ENCODE data around the gene TMEM167B. TPM values are rescaled to one million over a fixed set of nuclear protein-coding genes. Genes with fewer than 3 reads are reported as not detected.

TMEM167B gene
- total RNA-seq, 2 experiments from 2014 or later: 29.0 to 29.1 TPM

DNA sequence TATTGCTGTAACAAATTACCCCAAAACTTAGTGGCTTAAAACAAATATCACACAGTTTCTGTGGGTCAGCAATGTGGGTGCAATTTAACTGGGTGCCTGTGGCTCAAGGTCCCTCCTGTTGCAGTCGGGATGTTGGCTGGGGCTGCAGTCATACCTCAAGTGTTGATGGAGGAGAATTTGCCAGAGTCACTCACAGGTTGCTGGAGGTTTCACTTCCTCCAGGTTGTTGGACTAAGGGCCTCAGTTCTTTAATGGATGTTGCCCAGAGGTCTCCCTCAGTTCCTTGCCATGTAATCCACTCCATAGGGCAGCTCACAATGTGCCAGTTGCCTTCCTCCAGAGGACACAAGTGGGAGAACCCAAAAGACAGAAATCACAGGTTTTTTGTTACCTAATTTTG, 12.2 kb upstream of the TMEM167B start:
- POLR2A ChIA-PET: no interaction called here
- CTCF ChIA-PET: interaction anchor here (0.7 kb wide), 1 partner anchor 400 kb away, joined by 3 read pairs; no protein-coding TSS in a partner anchor

DNA sequence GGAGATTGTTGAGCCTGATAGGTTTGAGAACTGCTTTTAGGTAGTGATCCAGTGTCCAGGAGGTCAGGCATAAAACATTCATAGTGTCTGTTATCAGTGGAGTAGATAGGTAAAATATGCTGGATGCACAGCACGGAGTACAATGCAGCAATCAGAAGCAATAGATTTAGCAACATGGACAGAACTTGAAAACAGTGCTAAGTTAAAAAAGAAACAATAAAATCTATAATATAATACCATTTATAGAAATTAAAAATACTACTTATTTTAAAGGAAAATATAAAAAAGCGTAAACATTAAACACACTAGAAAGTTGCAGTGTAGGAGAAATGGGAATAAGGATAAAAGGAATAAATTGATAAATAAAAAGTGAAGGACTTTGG, 11.3 kb upstream of the TMEM167B start:
- ChIA-PET CTCF (no interaction called here), POLR2A (no interaction called here)

DNA sequence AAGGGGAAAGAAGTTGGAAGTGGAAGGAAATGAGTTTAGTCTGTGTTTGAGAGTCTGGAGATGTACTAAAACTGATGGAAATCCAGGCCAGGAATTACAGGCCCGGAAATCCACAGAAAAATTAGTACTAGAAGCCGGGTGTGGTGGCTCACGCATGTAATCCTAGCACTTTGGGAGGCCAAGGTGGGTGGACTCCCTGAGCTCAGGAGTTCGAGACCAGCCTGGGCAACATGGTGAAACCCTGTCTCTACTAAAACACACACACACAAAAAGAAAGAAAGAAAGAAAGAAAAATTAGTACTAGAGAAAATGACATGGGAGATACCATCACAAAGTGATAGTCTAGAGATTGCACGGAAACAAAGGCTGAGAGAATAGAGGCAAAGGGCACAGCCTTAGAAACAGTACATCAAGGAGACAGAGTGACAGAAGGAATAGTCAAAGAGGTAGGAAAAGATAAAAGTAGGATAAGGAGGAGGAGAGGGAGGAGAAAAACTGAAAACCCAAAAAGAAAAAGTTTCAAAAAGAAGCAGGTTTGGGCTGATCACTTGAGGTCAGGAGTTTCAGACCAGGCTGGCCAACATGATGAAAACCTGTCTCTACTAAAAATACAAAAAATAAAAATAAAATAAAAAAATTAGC, 10.0 kb upstream of the TMEM167B start:
- ChIA-PET POLR2A (no interaction called here), CTCF (no interaction called here)

DNA sequence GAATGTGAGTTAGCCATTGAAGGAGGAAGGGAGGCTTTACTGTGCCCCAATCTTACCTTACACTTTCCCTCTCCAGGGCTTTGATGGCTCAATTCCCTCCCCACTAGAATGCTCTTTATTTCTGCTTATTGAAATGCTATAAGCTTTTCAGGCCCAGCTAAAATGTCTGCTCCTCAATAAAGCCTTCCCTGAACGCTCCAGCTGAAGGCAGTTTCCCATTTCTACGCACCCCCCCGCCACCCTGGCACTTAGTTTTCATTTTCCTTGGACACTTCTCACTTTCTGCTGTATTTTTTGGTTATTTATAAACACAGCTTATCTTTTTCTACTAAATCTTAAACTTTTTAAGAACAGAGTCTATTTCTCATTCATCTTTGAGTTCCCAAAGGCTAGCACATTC, 7.1 kb upstream of the TMEM167B start:
- ChIA-PET POLR2A (no interaction called here), CTCF (interaction anchor here (2.4 kb wide), 1 partner anchor 16 kb away, joined by 11 read pairs; no protein-coding TSS in a partner anchor)

DNA sequence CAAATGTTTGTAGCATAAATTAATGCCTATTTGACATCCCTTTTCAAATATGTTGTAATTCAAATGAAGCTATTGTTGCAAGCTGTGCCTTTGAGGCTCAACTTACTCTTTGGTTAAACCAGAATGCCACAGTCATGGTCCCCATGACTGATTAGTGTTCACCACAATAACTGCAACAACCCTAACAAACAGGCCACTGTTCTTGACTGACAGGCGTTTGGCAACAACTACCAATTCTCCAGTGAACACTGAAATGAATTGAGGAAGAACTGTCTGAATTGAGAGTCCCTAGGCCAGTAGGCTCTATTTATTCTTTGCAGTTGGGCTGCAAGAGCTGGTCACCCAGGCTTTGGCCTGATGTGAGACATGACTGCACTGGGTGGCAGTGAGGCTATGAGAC, 6.6 kb upstream of the TMEM167B start:
- ChIA-PET POLR2A (no interaction called here), CTCF (interaction anchor here (2.4 kb wide), 1 partner anchor 16 kb away, joined by 11 read pairs; no protein-coding TSS in a partner anchor)

DNA sequence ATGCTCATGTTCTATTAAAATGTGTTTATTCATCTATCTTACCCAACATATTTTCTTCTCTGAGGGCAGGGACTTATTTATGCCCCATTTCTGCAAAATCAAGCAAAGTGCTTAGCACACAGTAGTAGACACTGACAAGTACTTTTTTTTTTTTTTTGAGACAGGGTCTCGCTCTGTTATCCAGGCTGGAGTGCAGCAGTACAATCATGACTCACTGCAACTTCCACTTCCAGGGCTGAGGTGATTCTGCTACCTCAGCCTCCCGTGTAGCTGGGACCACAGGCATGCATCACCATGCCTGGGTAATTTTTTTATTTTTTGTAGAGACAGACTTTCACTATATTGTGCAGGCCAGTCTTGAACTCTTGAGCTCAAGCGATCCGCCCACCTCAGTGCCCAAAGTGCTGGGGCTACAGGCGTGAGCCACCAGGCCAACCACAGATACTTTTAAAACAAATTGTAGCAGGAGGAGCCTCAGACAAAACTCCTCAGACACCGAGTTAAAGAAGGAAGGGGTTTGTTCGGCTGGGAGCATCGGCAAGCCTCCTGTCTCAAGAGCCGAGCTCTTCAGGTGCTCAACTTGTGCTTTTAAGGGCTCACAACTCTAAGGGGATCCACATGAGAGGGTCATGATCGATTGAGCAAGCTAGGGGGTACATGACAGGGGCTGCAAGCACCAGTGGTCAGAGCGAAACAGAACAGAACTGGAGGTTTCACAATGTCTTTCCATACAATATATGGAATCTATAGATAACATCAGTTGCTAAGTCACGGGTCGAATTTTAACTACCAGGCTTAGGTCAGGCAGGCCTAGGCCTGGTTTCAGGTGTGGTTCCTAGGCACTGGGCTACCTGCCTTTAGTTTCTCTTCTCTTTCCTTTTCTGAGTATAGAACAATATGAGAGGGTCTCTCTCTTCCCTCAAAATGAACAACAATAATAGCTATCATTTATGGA, 5.7 kb upstream of the TMEM167B start:
- POLR2A ChIA-PET: no interaction called here
- CTCF ChIA-PET: no interaction called here

DNA sequence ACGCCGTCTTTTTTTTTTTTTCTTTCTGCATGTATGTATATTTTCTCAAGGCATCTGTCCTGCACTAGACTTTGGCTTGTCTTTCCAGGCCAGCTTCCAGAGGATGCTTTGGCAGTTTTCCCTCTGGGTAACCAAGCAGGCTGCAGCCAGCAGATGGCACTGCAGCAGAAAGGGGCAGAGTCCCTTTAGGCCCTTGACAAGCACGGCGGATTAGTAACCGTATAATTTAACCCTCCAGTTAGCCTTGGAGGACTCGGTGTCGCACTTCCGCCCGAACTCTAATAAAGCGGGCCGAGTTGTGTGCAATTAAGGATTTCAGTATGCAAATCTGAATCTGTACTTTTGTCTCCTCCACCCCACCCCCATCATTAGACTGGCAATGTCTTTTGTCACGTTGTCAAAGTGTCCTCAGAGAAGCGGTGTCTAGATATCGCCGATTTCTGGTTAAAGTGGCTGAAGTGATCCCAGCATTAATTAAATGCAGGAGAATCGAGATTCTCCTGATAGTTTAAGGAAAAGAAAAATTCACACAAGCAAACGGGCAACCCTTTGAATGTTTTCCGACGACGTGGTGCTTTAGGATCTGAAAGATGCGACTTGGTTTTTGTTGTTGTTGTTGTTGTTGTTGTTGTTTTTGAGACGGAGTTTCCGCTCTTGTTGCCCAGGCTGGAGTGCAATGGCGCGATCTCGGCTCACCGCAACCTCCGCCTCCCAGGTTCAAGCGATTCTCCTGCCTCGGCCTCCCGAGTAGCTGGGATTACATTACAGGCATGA, 1.1 kb upstream of the TMEM167B start:
- ChIA-PET CTCF (interaction anchor here (0.7 to 3.4 kb wide), 4 partner anchors 10 to 443 kb away, joined by 3 to 19 read pairs (median 8); no protein-coding TSS in a partner anchor), POLR2A (interaction anchor here (2.8 kb wide), 1 partner anchor 11 kb away, joined by 22 read pairs; no protein-coding TSS in a partner anchor)

DNA sequence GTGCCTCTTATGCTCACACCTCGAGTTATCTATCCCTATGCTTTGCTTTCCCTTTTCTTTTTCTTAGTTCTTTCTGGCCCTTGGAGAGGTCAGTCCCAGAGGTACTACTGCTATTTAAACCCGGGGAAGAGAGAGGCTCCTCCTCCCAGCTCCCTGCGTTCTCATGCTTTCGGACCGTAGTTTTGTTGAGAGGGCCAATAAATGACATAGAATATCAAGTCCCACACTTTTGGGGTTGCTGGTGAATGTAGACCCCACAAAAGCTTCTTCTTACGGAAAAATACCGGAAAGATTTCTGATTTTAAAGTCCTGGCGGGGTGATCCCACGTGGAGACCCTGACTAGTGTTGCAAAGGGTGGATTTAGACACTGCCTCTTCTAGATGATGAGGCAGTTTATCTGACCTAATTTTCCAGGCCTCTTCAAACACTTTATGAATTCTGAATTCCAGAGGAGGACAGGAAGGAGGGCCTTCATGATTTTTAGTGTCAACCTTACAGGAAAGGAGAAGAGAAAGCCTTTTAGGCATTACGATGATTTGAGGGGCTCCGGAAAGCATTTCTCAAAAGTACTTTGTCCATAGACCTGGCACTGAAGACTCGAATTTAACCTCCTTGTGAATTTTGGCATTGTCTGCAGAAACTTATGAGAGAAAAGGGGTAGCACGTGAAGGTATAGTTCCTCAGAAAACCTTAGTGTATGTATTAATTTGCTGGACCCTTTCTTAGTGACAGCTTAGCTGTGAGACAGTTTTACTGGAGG, 694 bp downstream of the TMEM167B start:
- CTCF ChIA-PET: interaction anchor here (0.6 to 3.3 kb wide), 5 partner anchors 9 to 110 kb away, joined by 3 to 19 read pairs (median 3); a partner anchor contains a TSS
- POLR2A ChIA-PET: interaction anchor here (0.5 to 2.8 kb wide), 8 partner anchors 9 to 333 kb away, joined by 3 to 22 read pairs (median 4); partner anchors contain the start of genes CLCC1 and WDR47

DNA sequence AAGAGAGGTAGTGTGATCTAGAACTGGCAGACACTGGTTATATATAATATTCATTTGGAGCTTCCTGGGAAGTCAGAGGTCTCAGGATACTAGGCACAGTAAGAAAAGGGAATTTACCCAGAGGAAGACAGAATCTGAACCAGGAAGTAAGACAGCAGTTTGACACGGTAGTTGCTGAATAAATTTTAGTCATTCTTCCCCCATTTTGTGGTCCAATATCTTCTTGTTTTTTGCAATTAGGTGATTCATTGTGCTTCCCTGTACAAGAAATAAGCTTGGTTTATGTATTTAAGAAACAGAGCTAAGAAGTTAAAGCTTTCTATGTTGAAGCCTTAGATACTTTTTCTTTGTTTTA, 1.3 kb downstream of the TMEM167B start:
- ChIA-PET CTCF (interaction anchor here (0.6 to 3.3 kb wide), 4 partner anchors 8 to 102 kb away, joined by 3 to 19 read pairs (median 4); a partner anchor contains a TSS), POLR2A (interaction anchor here (0.5 to 2.8 kb wide), 5 partner anchors 8 to 332 kb away, joined by 4 to 22 read pairs (median 5); partner anchors contain the start of genes CLCC1 and WDR47)

DNA sequence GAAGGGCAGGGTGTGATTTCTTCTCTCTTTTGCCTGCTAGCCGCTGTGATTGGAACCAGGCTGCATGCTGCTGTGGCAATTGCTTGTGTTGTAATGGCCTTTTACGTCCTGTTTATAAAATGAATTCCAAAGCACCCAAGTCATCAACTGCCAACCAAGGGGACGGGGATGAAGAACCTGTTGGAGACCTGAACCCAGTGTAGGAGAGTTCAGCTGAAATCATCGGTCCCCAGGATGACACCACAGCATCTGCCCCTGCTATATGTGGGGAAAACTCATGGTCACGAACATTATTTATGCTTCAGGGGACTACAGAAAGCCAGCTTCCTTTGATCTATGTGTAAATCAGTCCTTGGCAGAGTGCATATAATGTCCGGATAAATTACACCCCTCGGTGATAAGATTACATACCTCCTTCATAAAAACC, 3.8 kb downstream of the TMEM167B start:
- CTCF ChIA-PET: no interaction called here
- POLR2A ChIA-PET: no interaction called here

DNA sequence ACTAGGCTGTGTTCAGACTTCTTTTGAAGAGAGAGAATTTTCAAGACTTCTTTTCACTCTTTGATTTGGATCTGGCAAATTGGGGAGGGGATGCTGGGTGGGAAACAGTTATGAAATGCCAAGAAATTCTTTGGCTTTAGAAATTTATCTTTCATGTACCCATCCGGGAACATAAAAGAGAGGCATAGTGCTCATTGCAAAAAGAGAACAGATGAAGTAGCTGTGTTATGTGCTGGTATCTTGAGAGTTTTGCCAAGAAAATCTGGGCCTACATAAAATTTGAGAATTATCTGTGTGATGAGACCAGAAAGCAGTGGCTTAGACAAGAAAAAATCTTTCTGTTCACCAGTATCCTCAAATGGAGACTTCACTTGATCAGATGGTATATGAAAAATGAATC, 4.3 kb downstream of the TMEM167B start:
- ChIA-PET CTCF (no interaction called here), POLR2A (no interaction called here)

DNA sequence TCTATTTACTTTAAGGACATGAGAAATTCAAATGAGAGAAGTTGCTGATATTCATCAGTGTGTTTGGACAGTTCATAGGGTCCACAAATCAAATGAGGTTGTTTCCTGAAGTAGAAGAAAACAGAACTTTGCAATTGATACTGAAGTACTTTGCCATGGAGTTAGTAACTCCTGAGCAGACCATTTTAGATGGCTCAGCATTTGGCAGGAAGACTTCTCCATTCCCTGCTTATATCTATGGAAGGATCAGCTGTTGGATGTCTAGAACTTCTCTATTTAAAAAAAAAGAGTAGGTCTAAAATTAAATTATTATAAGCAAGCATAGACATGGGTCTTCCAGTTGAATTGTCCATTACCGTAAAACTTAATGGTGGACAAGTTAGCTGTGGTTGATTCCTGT, 5.1 kb downstream of the TMEM167B start:
- CTCF ChIA-PET: no interaction called here
- POLR2A ChIA-PET: no interaction called here

DNA sequence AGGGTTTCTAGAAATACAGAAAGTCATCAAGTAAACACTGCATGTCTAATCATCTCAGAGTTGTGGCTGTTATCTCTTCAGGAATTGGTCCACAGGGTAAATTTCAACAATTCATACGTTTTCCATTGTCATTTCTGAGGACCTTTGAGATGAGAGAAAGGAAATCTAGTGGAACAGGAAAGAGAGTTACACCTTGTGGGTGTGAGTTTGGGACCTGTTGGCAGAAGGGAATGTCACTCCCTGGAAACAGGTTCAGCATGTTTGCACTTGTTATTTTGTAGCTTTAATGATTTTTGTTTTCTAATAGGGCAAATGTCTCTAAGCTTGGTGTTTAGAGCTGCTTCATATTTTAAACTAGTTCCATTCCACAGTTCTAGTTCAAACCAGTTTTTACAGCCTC, 5.6 kb downstream of the TMEM167B start:
- POLR2A ChIA-PET: no interaction called here
- CTCF ChIA-PET: no interaction called here

DNA sequence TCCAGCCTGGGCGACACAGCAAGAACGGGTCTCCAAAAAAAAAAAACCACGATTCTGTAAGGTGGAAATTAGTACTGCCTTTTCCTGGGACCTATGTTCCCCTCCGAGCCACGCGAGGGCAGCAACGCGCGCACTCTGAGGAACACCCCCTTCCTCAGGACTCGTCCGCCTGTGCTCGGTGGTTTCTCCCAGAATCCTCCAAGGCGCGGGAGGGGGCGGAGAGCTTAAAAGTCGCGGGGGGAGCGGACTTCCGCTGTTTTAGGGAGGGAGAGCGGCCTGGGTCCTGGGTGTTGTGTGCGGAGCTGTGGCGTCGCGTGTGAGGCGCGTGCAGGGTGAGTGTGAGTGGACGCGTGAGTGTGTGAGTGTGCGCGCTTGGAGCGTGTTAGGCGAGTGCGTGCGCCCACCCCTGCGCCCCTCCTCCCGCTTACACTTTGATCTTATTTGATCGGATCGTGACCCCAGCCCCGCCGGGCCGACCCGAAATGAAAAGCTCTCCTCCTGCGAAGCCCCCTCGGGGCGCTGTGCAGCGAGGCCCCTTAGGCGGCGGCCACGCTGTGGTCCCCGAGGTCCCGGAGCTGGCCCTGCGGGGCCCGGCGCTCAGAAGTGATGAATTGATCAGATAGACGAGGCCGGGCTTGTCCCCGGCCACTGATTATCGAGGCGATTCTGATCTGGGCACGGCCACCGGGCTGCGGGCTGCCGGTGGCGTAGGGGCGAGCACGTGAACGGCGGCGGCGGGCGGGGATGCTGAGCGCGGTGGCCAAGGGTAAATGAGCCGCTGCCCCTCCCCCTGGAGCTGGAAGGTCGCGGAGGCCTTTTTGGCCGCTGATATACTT, 9.6 kb downstream of the TMEM167B start:
- POLR2A ChIA-PET: interaction anchor here (0.6 to 2.4 kb wide), 18 partner anchors 9 to 440 kb away, joined by 3 to 22 read pairs (median 6); partner anchors contain the start of genes ATXN7L2, CYB561D1, HENMT1 and PRPF38B
- CTCF ChIA-PET: interaction anchor here (0.6 to 2.4 kb wide), 21 partner anchors 9 to 432 kb away, joined by 3 to 26 read pairs (median 5); partner anchors contain the start of genes ATXN7L2, ELAPOR1, GPSM2 and SORT1

DNA sequence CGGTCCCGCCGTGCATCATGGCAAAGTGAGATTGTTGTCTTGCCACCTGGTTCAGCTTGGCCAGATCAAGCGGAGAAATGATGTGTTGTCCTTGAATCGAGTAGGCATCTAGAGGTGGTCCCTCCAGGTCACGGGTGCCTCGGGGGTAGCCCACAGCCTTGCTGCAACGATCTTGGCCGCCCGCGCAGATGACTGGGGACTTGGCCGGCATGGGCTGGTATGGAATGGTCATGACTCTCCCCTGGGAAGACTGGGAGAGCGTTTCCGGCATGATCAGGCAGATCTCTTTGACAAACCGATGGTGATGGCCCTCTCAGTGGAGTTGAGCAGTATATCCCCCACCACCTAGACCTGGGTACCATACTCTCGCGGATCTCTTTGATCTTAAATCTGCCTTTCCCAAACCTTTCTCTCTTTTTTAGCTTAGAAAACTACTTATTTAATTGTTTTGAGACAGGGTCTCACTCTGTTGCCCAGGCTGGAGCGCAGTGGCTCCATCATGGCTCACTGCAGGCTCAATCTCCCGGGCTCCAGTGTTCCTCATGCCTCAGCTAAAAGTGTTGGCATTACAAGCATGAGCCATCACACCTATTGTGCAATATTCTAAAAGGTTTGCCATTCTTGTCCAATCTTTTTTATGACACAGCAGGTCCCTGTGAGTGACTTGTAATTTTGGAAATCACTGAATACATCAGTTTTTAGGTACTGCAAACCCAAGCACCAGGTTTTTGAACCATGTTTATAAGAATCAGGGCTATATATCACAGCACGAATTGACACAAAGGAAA, 14.0 kb downstream of the TMEM167B start:
- POLR2A ChIA-PET: interaction anchor here (0.6 kb wide), 1 partner anchor 18 kb away, joined by 3 read pairs; no protein-coding TSS in a partner anchor
- CTCF ChIA-PET: interaction anchor here (1.3 to 2.4 kb wide), 2 partner anchors 8 to 71 kb away, joined by 3 to 11 read pairs; a partner anchor contains a TSS

DNA sequence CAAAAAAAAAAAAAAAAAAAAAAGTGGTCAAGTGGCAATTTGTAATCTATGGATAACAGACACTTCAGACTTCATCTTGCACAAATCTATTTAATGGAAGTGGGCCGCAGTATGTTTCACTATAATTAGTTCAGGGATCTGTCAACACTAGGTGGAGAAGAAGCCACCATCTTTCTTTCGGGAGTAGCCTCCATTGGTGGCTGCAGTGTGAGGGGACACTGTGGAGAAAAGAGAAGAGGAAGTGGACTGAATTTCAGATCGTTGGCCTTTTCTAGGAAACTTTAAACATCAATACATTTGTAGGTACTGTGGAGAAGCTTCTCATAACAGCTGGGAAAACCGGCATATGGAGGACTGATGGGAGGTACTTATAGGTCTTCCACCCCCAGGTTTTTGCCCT, 15.3 kb downstream of the TMEM167B start:
- ChIA-PET POLR2A (no interaction called here), CTCF (no interaction called here)

DNA sequence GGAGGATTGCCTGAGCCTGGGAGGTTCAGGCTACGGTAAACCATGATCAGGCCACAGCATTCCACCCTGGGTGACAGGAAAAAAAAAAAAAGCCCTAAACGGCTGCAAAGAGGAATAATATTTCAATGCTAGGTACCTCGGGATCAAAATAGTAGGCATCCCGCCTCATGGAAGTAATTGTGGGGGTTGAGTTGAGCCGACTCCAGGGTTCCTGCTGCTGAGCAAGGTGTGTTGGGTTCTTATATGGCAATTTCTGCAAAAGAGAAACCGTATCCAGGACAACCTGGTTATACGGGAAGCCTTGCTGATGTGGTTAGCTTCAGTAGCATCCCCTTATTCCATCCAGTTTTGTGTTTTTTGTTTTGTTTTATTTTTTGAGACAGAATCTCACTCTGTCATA, 17.2 kb downstream of the TMEM167B start:
- CTCF ChIA-PET: no interaction called here
- POLR2A ChIA-PET: interaction anchor here (0.6 kb wide), 1 partner anchor 33 kb away, joined by 4 read pairs; no protein-coding TSS in a partner anchor

All from activated CD8-positive, alpha-beta memory T cell treated with anti-CD3 and anti-CD28 coated beads for 36 hours (primary cell).